Activated T-helper 2 cell treated with anti-CD3 and anti-CD28 coated beads, Interferon-gamma antibody, Interleukin-2, Interleukin-4, amounts not matched to agents 10 μg/mL and 5 μg/mL and 100 μg/mL, durations not matched to agents 14 hours and 24 hours and 36 hours (primary cell): ENCODE results near the gene UPF1. TPM values are rescaled to one million over a fixed set of nuclear protein-coding genes. Genes with fewer than 3 reads are reported as not detected.
"Not testable (repeated sequence)": the region's sequence is repeated elsewhere in the genome, so short reads cannot be mapped to it uniquely, and the experiment has no call there.

Experiments
- DNase-seq: peaks from one replicate; pipeline ENCODE4 v3.0.0; 2021; ENCODE audit warnings: low spot score
- H3K27ac Mint-ChIP-seq: one replicate; pipeline ENCODE4 v1.8.0; 2021; ENCODE audit warnings: mixed read lengths
- H3K27me3 Mint-ChIP-seq: one replicate; pipeline ENCODE4 v1.8.0; 2021; ENCODE audit warnings: low read depth, mixed read lengths
- H3K36me3 Mint-ChIP-seq: one replicate; pipeline ENCODE4 v1.8.0; 2021; ENCODE audit warnings: low read depth, mixed read lengths
- H3K4me1 Mint-ChIP-seq: one replicate; pipeline ENCODE4 v1.8.0; 2021; ENCODE audit warnings: low read depth, mixed read lengths
- H3K4me3 Mint-ChIP-seq: one replicate; pipeline ENCODE4 v1.8.0; 2021; ENCODE audit warnings: low read depth, mild to moderate bottlenecking, moderate library complexity, mixed read lengths
- H3K9me3 Mint-ChIP-seq: one replicate; pipeline ENCODE4 v1.8.0; 2021; ENCODE audit warnings: mixed read lengths
- intact Hi-C: fragments of 100-400 bp; cut with micrococcal nuclease; formaldehyde crosslinking; loops from one replicate; pipeline ENCODE4 v1.15.1; 2023
- total RNA-seq: library from RNA; stranded (reverse); gene quantifications from 2 replicates; pipeline ENCODE4 v1.2.3, GENCODE V29; 2022

The UPF1 gene
- total RNA-seq, 1 donor from 2014 or later, result 99.5 TPM

- no peak overlapping the region for H3K4me3 Mint-ChIP-seq
- H3K27me3 Mint-ChIP-seq, result no peaks in the 10 kb centered on the region
- intact Hi-C loops, result no loop called here
- peaks cover 26% of the 10 kb centered on the region for H3K36me3 Mint-ChIP-seq
- H3K27ac Mint-ChIP-seq, result no peak overlapping the region
- H3K4me1 Mint-ChIP-seq, result no peaks in the 10 kb centered on the region
- H3K9me3 Mint-ChIP-seq, result no peaks in the 10 kb centered on the region
- DNase-seq, result no peak
These were observed 73.9 kb downstream of the UPF1 start for GRCh38 chr19:18905513-18906236.

GRCh38 chr19:18906605-18907519 is 75.1 kb downstream of the UPF1 start:
- intact Hi-C loops, result no loop called here
- Mint-ChIP-seq H3K4me3 (no peak overlapping the region), H3K27ac (no peak overlapping the region), H3K27me3 (no peaks in the 10 kb centered on the region), H3K36me3 (peaks cover 26% of the 10 kb centered on the region), H3K4me1 (no peaks in the 10 kb centered on the region), H3K9me3 (no peaks in the 10 kb centered on the region)
- no peak for DNase-seq

- H3K27me3 Mint-ChIP-seq, result no peaks in the 10 kb centered on the region
- H3K9me3 Mint-ChIP-seq, result no peaks in the 10 kb centered on the region
- H3K27ac Mint-ChIP-seq, result no peak overlapping the region
- no peaks in the 10 kb centered on the region for H3K4me1 Mint-ChIP-seq
- no peak for DNase-seq
- H3K4me3 Mint-ChIP-seq, result no peak overlapping the region
- peaks cover 45% of the 10 kb centered on the region for H3K36me3 Mint-ChIP-seq
- intact Hi-C loops, result no loop called here
These were observed 77.3 kb downstream of the UPF1 start for GRCh38 chr19:18908917-18909619.

GRCh38 chr19:18910010-18910409 is 78.3 kb downstream of the UPF1 start:
- H3K27me3 Mint-ChIP-seq, result no peaks in the 10 kb centered on the region
- no peaks in the 10 kb centered on the region for H3K4me1 Mint-ChIP-seq
- H3K9me3 Mint-ChIP-seq, result no peaks in the 10 kb centered on the region
- no peak overlapping the region for H3K4me3 Mint-ChIP-seq
- no peak for DNase-seq
- intact Hi-C loops, result no loop called here
- no peak overlapping the region for H3K27ac Mint-ChIP-seq
- H3K36me3 Mint-ChIP-seq, result peaks cover 47% of the 10 kb centered on the region

GRCh38 chr19:18910801-18911436 is 79.2 kb downstream of the UPF1 start:
- Mint-ChIP-seq H3K4me3 (no peak overlapping the region), H3K9me3 (no peaks in the 10 kb centered on the region), H3K27ac (no peak overlapping the region), H3K36me3 (peaks cover 46% of the 10 kb centered on the region), H3K27me3 (no peaks in the 10 kb centered on the region), H3K4me1 (peaks cover 2% of the 10 kb centered on the region)
- no peak for DNase-seq
- intact Hi-C loops, result no loop called here

GRCh38 chr19:18912933-18913332 is 81.2 kb downstream of the UPF1 start:
- Mint-ChIP-seq H3K4me3 (no peak overlapping the region), H3K4me1 (peaks cover 7% of the 10 kb centered on the region), H3K36me3 (peaks cover 55% of the 10 kb centered on the region), H3K9me3 (no peaks in the 10 kb centered on the region), H3K27ac (no peak overlapping the region), H3K27me3 (no peaks in the 10 kb centered on the region)
- intact Hi-C loops, result no loop called here
- no peak for DNase-seq

GRCh38 chr19:18913466-18913865 is 81.7 kb downstream of the UPF1 start:
- no peak overlapping the region for H3K27ac Mint-ChIP-seq
- no peaks in the 10 kb centered on the region for H3K27me3 Mint-ChIP-seq
- H3K4me3 Mint-ChIP-seq, result no peak overlapping the region
- no peak for DNase-seq
- H3K36me3 Mint-ChIP-seq, result peaks cover 56% of the 10 kb centered on the region
- intact Hi-C loops, result no loop called here
- H3K9me3 Mint-ChIP-seq, result no peaks in the 10 kb centered on the region
- H3K4me1 Mint-ChIP-seq, result peaks cover 9% of the 10 kb centered on the region

- intact Hi-C loops, result loop anchor here (5.0 kb wide), 1 partner anchor 277 kb away; the partner anchor contains the start of genes BORCS8 and RFXANK
- peak overlapping the region; percentile 46 for H3K27ac Mint-ChIP-seq
- H3K4me1 Mint-ChIP-seq, result peaks cover 19% of the 10 kb centered on the region
These were observed 83.9 kb downstream of the UPF1 start for GRCh38 chr19:18915639-18916038.

GRCh38 chr19:18917593-18917992 is 85.8 kb downstream of the UPF1 start:
- Mint-ChIP-seq H3K4me1 (peaks cover 19% of the 10 kb centered on the region), H3K36me3 (peaks cover 61% of the 10 kb centered on the region), H3K4me3 (peak overlapping the region; percentile 96)
- H3K27ac Mint-ChIP-seq, H3K27me3 Mint-ChIP-seq, H3K9me3 Mint-ChIP-seq, DNase-seq: not testable (repeated sequence)
- intact Hi-C loops, result loop anchor here (5.0 kb wide), 1 partner anchor 275 kb away; the partner anchor contains the start of genes BORCS8 and RFXANK

More at GRCh38 chr19:18915639-18916038, 83.9 kb downstream of the UPF1 start:
- Mint-ChIP-seq H3K36me3 (peaks cover 58% of the 10 kb centered on the region), H3K27me3 (no peaks in the 10 kb centered on the region), H3K9me3 (no peaks in the 10 kb centered on the region), H3K4me3 (no peak overlapping the region)
- peak; percentile 22 for DNase-seq

Other genes with a start within 250 kb of the UPF1 start
- gene REX1BD, start 243.2 kb upstream of the UPF1 start, total RNA-seq, result 122 and 132 TPM in 2 replicates
- gene CRLF1, start 225.2 kb upstream of the UPF1 start, total RNA-seq, result not detected in 2 replicates
- not detected in 2 replicates for gene TMEM59L, start 219.1 kb upstream of the UPF1 start, total RNA-seq
- 11.6 and 11.7 TPM in 2 replicates for gene KLHL26, start 194.9 kb upstream of the UPF1 start, total RNA-seq
- 6.4 and 7.0 TPM in 2 replicates for gene CRTC1, start 148.3 kb upstream of the UPF1 start, total RNA-seq
- not detected in 2 replicates for gene COMP, start 40.7 kb upstream of the UPF1 start, total RNA-seq
- 0.09 and 0.18 TPM in 2 replicates for gene CERS1, start 64.2 kb downstream of the UPF1 start, total RNA-seq
- 231 and 240 TPM in 2 replicates for gene COPE, start 87.4 kb downstream of the UPF1 start, total RNA-seq
- 75.2 and 77.5 TPM in 2 replicates for gene DDX49, start 87.8 kb downstream of the UPF1 start, total RNA-seq
- gene HOMER3, start 109.3 kb downstream of the UPF1 start, total RNA-seq, result 3.6 and 4.4 TPM in 2 replicates
- gene SUGP2, start 201.6 kb downstream of the UPF1 start, total RNA-seq, result 129 and 140 TPM in 2 replicates
- 44.9 and 53.9 TPM in 2 replicates for gene ARMC6, start 201.6 kb downstream of the UPF1 start, total RNA-seq
- gene SLC25A42, start 232.0 kb downstream of the UPF1 start, total RNA-seq, result 9.1 and 9.2 TPM in 2 replicates